ENCODE results near the gene EDDM13.
"Not testable (repeated sequence)": the region's sequence is repeated elsewhere in the genome, so short reads cannot be mapped to it uniquely, and the experiment has no call there.

EDDM13 gene

GRCh38 chr19:56297010-56297409, 24.5 kb downstream of the EDDM13 start:
- no peaks in the 10 kb centered on the region for H3K27me3 ChIP-seq (ENCODE audit: control insufficient read depth, insufficient read depth, low read length)
- H3K9me3 ChIP-seq (ENCODE audit: control insufficient read depth, insufficient read depth, low read length) = no peaks in the 10 kb centered on the region
- H3K36me3 ChIP-seq (ENCODE audit: control insufficient read depth, insufficient read depth, low read length) = no peaks in the 10 kb centered on the region
- no peaks in the 10 kb centered on the region for H3K4me1 ChIP-seq (ENCODE audit: control insufficient read depth, insufficient read depth, low read length)
- no peak overlapping the region for H3K4me3 ChIP-seq (ENCODE audit: low read depth, low read length)
- H3K9ac ChIP-seq (ENCODE audit: low read depth, low read length) = no peak overlapping the region

DNA sequence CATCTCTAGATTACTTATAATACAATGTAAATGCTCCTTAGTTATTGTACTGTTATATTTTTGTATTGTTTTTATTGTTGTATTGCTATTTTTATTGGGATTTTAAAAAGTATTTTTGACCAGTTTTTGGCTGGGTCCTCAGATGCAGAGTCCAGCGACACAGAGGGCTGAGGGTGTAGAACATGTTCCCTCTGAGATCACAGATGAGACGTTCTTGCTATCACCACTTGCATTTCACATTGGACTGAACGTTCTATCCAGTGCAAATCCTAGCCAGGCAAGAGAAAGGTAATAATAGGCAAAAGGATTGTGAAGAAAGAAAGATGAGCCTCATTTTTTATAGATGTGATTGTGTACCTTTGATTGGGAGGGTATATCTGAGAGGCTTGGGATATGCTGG, 27.1 kb downstream of the EDDM13 start:
- Histone ChIP-seq H3K27me3 (ENCODE audit: control insufficient read depth, insufficient read depth, low read length) (no peaks in the 10 kb centered on the region), H3K4me3 (ENCODE audit: low read depth, low read length) (no peak overlapping the region), H3K9ac (ENCODE audit: low read depth, low read length) (no peak overlapping the region), H3K36me3 (ENCODE audit: control insufficient read depth, insufficient read depth, low read length) (no peaks in the 10 kb centered on the region), H3K9me3 (ENCODE audit: control insufficient read depth, insufficient read depth, low read length) (no peaks in the 10 kb centered on the region), H3K4me1 (ENCODE audit: control insufficient read depth, insufficient read depth, low read length) (no peaks in the 10 kb centered on the region)

- Histone ChIP-seq H3K4me1 (ENCODE audit: control insufficient read depth, insufficient read depth, low read length) (no peaks in the 10 kb centered on the region), H3K9ac (ENCODE audit: low read depth, low read length) (no peak overlapping the region), H3K27me3 (ENCODE audit: control insufficient read depth, insufficient read depth, low read length) (no peaks in the 10 kb centered on the region), H3K36me3 (ENCODE audit: control insufficient read depth, insufficient read depth, low read length) (no peaks in the 10 kb centered on the region), H3K9me3 (ENCODE audit: control insufficient read depth, insufficient read depth, low read length) (no peaks in the 10 kb centered on the region), H3K4me3 (ENCODE audit: low read depth, low read length) (no peak overlapping the region)
Measured at GRCh38 chr19:56301155-56301554, 28.6 kb downstream of the EDDM13 start.

DNA sequence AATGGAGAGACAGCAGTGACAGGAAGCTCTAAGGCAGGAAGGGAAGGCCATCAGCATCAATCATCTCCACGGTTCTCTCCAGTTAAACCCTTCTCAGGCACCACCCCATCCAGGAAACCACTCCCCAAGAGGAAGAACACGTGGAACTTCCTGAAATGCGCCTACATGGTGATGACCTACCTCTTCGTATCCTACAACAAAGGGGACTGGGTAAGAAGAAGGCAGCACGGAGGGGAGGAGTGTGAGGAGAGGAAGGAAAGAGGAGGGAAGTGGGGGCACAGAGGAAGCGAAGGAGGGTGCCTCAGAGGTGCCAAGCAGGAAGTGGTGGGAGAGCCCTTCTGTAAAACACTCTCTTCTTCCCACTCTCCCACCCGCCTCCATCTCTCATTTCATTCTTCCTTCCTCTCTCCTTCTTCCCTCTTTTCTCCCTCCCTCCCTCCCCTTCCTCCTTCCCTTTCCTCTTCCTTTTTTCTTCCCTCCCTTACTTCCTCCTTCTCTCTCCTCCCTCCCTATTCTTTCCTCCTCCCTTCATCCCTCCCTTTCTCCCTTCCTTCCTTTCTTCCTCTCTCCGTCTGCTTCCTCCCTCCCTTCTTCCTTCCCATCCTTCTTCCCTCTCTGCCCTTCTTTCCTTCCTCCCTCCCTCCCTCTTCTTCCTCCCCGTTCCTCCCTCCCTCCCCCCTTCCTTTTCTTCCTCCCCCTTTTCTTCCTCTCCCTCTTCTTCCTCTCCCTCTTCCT, 29.5 kb downstream of the EDDM13 start:
- H3K9me3 ChIP-seq (ENCODE audit: control insufficient read depth, insufficient read depth, low read length) = no peaks in the 10 kb centered on the region

DNA sequence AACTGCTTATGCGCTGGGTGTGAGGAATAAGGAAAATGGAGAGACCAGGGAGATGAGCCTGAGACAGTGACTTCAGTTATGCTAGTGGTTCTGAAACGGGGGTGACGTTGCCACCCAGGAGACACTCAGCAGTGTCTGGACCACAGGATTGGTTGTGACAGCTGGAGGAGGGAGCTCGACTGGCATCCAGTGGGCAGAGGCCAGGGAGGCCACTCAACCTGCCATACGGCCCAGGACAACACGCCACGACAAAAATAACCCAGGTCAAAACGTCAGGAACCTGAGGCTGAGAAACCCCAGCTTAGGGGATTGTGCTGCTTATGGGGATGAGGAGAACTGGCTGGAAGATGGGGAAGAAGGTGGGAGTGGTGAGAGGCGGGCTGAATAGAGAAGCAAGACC, 31.7 kb downstream of the EDDM13 start:
- H3K36me3 ChIP-seq (ENCODE audit: control insufficient read depth, insufficient read depth, low read length) = no peaks in the 10 kb centered on the region
- no peaks in the 10 kb centered on the region for H3K27me3 ChIP-seq (ENCODE audit: control insufficient read depth, insufficient read depth, low read length)
- H3K4me3 ChIP-seq (ENCODE audit: low read depth, low read length) = no peak overlapping the region
- H3K9ac ChIP-seq (ENCODE audit: low read depth, low read length) = no peak overlapping the region
- H3K4me1 ChIP-seq (ENCODE audit: control insufficient read depth, insufficient read depth, low read length) = no peaks in the 10 kb centered on the region
- H3K9me3 ChIP-seq (ENCODE audit: control insufficient read depth, insufficient read depth, low read length) = no peaks in the 10 kb centered on the region

More for the DNA sequence above, 29.5 kb downstream of the EDDM13 start:
- Histone ChIP-seq H3K4me3 (ENCODE audit: low read depth, low read length) (no peak overlapping the region), H3K9ac (ENCODE audit: low read depth, low read length) (no peak overlapping the region), H3K4me1 (ENCODE audit: control insufficient read depth, insufficient read depth, low read length) (no peaks in the 10 kb centered on the region), H3K36me3 (ENCODE audit: control insufficient read depth, insufficient read depth, low read length) (no peaks in the 10 kb centered on the region), H3K27me3 (ENCODE audit: control insufficient read depth, insufficient read depth, low read length) (no peaks in the 10 kb centered on the region)

DNA sequence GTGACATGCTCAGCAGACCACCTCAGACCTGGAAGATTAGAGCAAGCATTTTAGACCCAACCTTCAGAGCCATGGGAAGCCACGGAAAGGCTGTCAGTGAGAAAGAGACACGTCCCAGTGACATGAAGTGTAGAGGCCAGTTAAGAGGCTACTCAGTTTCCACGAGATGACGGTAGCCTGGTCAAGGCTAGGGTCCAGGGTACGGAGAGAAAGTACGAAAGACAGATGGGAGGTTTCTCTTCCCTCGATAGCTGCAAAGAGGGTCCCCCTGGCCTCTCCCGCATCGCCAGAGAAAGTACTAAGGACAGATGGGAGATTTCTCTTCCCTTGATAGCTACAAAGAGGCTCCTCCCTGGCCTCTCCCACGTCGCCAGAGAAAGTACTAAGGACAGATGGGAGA, 33.5 kb downstream of the EDDM13 start:
- H3K9me3 ChIP-seq (ENCODE audit: control insufficient read depth, insufficient read depth, low read length) = no peaks in the 10 kb centered on the region
- H3K27me3 ChIP-seq (ENCODE audit: control insufficient read depth, insufficient read depth, low read length) = no peaks in the 10 kb centered on the region
- H3K36me3 ChIP-seq (ENCODE audit: control insufficient read depth, insufficient read depth, low read length) = no peaks in the 10 kb centered on the region
- no peak overlapping the region for H3K4me3 ChIP-seq (ENCODE audit: low read depth, low read length)
- no peaks in the 10 kb centered on the region for H3K4me1 ChIP-seq (ENCODE audit: control insufficient read depth, insufficient read depth, low read length)
- H3K9ac ChIP-seq (ENCODE audit: low read depth, low read length) = no peak overlapping the region

GRCh38 chr19:56307062-56307461, 34.5 kb downstream of the EDDM13 start:
- not testable (repeated sequence) for H3K9ac ChIP-seq (ENCODE audit: low read depth, low read length); H3K4me1 ChIP-seq (ENCODE audit: control insufficient read depth, insufficient read depth, low read length); H3K4me3 ChIP-seq (ENCODE audit: low read depth, low read length); H3K27me3 ChIP-seq (ENCODE audit: control insufficient read depth, insufficient read depth, low read length); H3K9me3 ChIP-seq (ENCODE audit: control insufficient read depth, insufficient read depth, low read length); H3K36me3 ChIP-seq (ENCODE audit: control insufficient read depth, insufficient read depth, low read length)

DNA sequence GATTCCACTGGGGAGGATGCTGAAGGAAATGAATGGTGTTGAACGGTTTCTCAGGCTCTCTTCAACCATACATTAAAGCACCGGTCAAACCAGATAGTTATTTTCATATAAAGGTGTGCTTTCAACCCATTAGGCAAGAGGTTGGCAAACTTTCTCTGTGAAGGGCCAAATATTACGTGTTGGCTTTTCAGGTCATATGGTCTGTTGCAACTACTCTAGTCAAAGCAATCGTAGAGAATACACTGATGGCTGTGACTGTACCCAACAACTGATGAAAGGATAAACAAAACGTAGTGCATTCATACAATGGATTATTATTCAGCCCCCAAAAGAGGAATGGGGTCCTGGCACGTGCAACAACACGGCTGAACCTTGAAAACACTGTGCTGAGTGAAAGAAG, 36.2 kb downstream of the EDDM13 start:
- Histone ChIP-seq H3K4me3 (ENCODE audit: low read depth, low read length) (no peak overlapping the region), H3K4me1 (ENCODE audit: control insufficient read depth, insufficient read depth, low read length) (no peaks in the 10 kb centered on the region), H3K36me3 (ENCODE audit: control insufficient read depth, insufficient read depth, low read length) (no peaks in the 10 kb centered on the region), H3K9ac (ENCODE audit: low read depth, low read length) (no peak overlapping the region), H3K27me3 (ENCODE audit: control insufficient read depth, insufficient read depth, low read length) (no peaks in the 10 kb centered on the region), H3K9me3 (ENCODE audit: control insufficient read depth, insufficient read depth, low read length) (no peaks in the 10 kb centered on the region)

DNA sequence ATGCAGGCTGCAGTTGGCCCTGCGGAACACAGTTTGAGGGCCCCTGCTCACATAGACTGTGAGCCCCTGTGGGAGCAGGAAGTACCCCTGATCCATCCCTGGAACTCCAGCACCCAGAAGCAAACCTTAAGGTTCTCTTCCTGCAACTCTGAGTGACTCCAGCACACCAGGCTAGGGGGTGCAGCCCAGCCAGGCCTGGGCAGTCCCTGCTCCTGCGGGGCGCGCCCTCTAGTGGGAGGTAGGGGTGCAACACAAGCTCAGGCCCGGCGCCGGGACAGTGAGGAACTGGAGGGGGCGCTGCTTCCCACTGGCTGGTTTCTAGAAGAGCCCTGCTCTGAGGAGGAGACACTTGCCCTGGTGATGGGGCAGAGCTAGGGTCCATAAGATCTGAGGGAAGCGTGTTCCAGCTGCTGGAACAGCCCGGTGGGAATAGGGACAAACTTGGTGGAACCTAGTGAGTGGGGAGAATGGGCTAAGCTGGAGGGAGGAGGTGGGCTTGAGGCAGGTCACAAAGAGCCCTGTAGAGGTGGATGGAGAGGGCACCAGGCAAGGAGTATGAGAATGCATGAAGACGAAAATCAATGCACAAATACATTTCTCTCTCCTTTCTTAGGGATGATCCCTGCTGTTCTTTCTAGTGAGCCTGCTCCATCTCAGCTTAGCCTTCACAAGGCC, 37.1 kb downstream of the EDDM13 start:
- H3K9ac ChIP-seq (ENCODE audit: low read depth, low read length) = no peak overlapping the region
- no peaks in the 10 kb centered on the region for H3K4me1 ChIP-seq (ENCODE audit: control insufficient read depth, insufficient read depth, low read length)

DNA sequence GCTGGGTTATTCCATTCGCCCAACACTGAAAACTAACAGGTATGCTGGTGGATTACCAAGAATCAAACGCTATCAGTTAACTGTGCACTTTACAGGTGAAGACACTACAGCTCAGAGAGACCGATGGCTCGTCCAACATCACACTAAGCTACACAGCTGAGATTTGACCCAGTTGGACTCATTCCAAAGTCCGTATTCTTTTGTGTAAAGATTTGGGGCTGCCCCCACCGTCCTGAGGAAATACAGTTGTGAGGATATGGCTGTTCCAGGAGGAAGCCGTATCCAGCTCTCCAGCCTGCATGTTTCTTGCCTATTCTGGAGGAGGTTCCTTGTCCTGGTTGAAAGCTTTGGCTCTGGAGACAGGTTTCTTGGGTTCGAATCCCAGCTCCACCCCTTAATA, 37.9 kb downstream of the EDDM13 start:
- Histone ChIP-seq H3K9me3 (ENCODE audit: control insufficient read depth, insufficient read depth, low read length) (no peaks in the 10 kb centered on the region), H3K9ac (ENCODE audit: low read depth, low read length) (no peak overlapping the region), H3K36me3 (ENCODE audit: control insufficient read depth, insufficient read depth, low read length) (no peaks in the 10 kb centered on the region), H3K4me1 (ENCODE audit: control insufficient read depth, insufficient read depth, low read length) (no peaks in the 10 kb centered on the region), H3K27me3 (ENCODE audit: control insufficient read depth, insufficient read depth, low read length) (no peaks in the 10 kb centered on the region), H3K4me3 (ENCODE audit: low read depth, low read length) (no peak overlapping the region)

More for the DNA sequence above, 37.1 kb downstream of the EDDM13 start:
- Histone ChIP-seq H3K27me3 (ENCODE audit: control insufficient read depth, insufficient read depth, low read length) (no peaks in the 10 kb centered on the region), H3K9me3 (ENCODE audit: control insufficient read depth, insufficient read depth, low read length) (no peaks in the 10 kb centered on the region), H3K36me3 (ENCODE audit: control insufficient read depth, insufficient read depth, low read length) (no peaks in the 10 kb centered on the region), H3K4me3 (ENCODE audit: low read depth, low read length) (no peak overlapping the region)

DNA sequence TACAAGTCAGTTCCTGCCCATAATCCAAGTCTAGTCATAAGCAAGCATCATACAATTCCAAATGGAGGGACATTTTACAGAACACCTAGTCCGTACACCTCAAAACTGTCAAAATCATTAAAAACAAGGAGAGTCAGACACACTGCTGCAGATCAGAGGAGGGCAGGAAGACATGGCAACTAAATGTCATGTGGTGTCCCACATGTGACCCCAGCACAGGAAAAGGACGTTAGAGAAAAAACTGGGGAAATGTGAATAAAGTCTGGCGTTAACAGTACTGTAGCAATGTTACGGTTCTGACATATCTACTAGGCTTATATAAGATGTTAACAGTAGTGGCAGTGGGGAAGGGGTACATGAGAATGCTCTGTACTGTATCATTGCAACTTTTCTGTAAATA, 39.8 kb downstream of the EDDM13 start:
- H3K9me3 ChIP-seq (ENCODE audit: control insufficient read depth, insufficient read depth, low read length) = no peaks in the 10 kb centered on the region
- no peak overlapping the region for H3K4me3 ChIP-seq (ENCODE audit: low read depth, low read length)
- H3K27me3 ChIP-seq (ENCODE audit: control insufficient read depth, insufficient read depth, low read length) = no peaks in the 10 kb centered on the region
- H3K9ac ChIP-seq (ENCODE audit: low read depth, low read length) = no peak overlapping the region
- H3K36me3 ChIP-seq (ENCODE audit: control insufficient read depth, insufficient read depth, low read length) = no peaks in the 10 kb centered on the region
- H3K4me1 ChIP-seq (ENCODE audit: control insufficient read depth, insufficient read depth, low read length) = peaks cover 2% of the 10 kb centered on the region
